GM23248 (cell line): ENCODE measurements around the gene CTCF. TPM values are rescaled to one million over a fixed set of nuclear protein-coding genes. Genes with fewer than 3 reads are reported as not detected.

Experiments
- DNase-seq: peaks from one replicate; pipeline ENCODE4 v3.0.0-alpha.2; 2015
- H2AFZ ChIP-seq: fragments of 200-600 bp; sonication (generic); 2 replicates; pipeline ENCODE4 v1.6.1; 2016; ENCODE audit warnings: antibody characterized with exemption
- H3F3A ChIP-seq: fragments of 200-600 bp; sonication (generic); 2 replicates; pipeline ENCODE4 v1.6.1; 2016; ENCODE audit warnings: mild to moderate bottlenecking, antibody characterized with exemption, mixed run types; ENCODE audit not compliant: insufficient read depth
- H3K27ac ChIP-seq: fragments of 200-600 bp; sonication (generic); 2 replicates; pipeline ENCODE4 v1.5.1; 2016; ENCODE audit warnings: mild to moderate bottlenecking
- H3K27me3 ChIP-seq: fragments of 200-600 bp; sonication (generic); replicated peaks from 2 replicates; pipeline ENCODE4 v1.6.1; 2016; ENCODE audit warnings: mild to moderate bottlenecking; ENCODE audit not compliant: insufficient read depth
- H3K36me3 ChIP-seq: fragments of 200-600 bp; sonication (generic); 2 replicates; pipeline ENCODE4 v1.6.1; 2016; ENCODE audit warnings: low read depth, mild to moderate bottlenecking
- H3K4me1 ChIP-seq: fragments of 200-600 bp; sonication (generic); 2 replicates; pipeline ENCODE4 v1.6.1; 2016; ENCODE audit warnings: mild to moderate bottlenecking; ENCODE audit not compliant: insufficient read depth
- H3K4me2 ChIP-seq: fragments of 200-600 bp; sonication (generic); one replicate; pipeline ENCODE4 v1.6.1; 2016; ENCODE audit warnings: mild to moderate bottlenecking; ENCODE audit not compliant: unreplicated experiment
- H3K4me3 ChIP-seq: fragments of 200-600 bp; sonication (generic); 2 replicates; pipeline ENCODE4 v1.5.1; 2016; ENCODE audit warnings: mild to moderate bottlenecking
- H3K79me2 ChIP-seq: fragments of 200-600 bp; sonication (generic); 2 replicates; pipeline ENCODE4 v1.6.1; 2016; ENCODE audit warnings: mild to moderate bottlenecking; ENCODE audit not compliant: insufficient read depth
- H3K9ac ChIP-seq: fragments of 200-600 bp; sonication (generic); 2 replicates; pipeline ENCODE4 v1.6.1; 2016; ENCODE audit warnings: mild to moderate bottlenecking
- H3K9me2 ChIP-seq: fragments of 200-600 bp; sonication (generic); 2 replicates; pipeline ENCODE4 v1.6.1; 2016; ENCODE audit warnings: mixed run types, mild to moderate bottlenecking, moderate library complexity; ENCODE audit not compliant: insufficient read depth
- H3K9me3 ChIP-seq: fragments of 200-600 bp; sonication (generic); one replicate; pipeline ENCODE4 v1.6.1; 2017; ENCODE audit warnings: low read depth
- H4K20me1 ChIP-seq: fragments of 200-600 bp; sonication (generic); 2 replicates; pipeline ENCODE4 v1.6.0; 2016; ENCODE audit not compliant: insufficient read depth
- EZH2 ChIP-seq: fragments of 200-600 bp; sonication (generic); IDR thresholded peaks from 2 replicates; pipeline ENCODE4 v1.6.1; 2018; ENCODE audit warnings: antibody characterized with exemption, mild to moderate bottlenecking; ENCODE audit not compliant: insufficient read depth, poor library complexity, severe bottlenecking
- EZH2phosphoT487 ChIP-seq: fragments of 200-600 bp; sonication (generic); IDR thresholded peaks from 2 replicates; pipeline ENCODE4 v1.6.1; 2018; ENCODE audit warnings: antibody characterized with exemption, moderate library complexity, mild to moderate bottlenecking, low read depth; ENCODE audit not compliant: insufficient read depth
- WGBS, 2 experiments: methylation state at CpG; one replicate each; pipeline ENCODE4 v1.1.6; 2015 to 2017; ENCODE audit warnings: low lambda C conversion rate in 2 of 2, low coverage in 1 of 2; ENCODE audit errors: missing lambda C conversion rate in 2 of 2; 5-methylcytosine and 5-hydroxymethylcytosine counted together
- in situ Hi-C: fragments of 300-500 bp; cut with MboI; formaldehyde crosslinking; loops from 2 replicates; pipeline ENCODE4 v1.15.0; 2020
- polyA plus RNA-seq: library from polyadenylated mRNA; unstranded; fragments of >200 nt; fragmentation: Nextera tagmentation; extraction: Ambion mirVana; gene quantifications from 2 replicates; pipeline ENCODE4 v1.2.1, GENCODE V29; 2016
- total RNA-seq: library from RNA; depleted of rRNA; stranded (reverse); fragments of >200 nt; shearing (Covaris generic); gene quantifications from 2 replicates; pipeline ENCODE4 v1.2.3, GENCODE V29; 2014

The CTCF gene
- total and polyA plus RNA-seq, 2 experiments from 2014 or later: 19.6 to 21.9 TPM

GRCh38 chr16:67657017-67657608 is 94.8 kb downstream of the CTCF start:
- Histone ChIP-seq H3K9me2 (no peaks in the 10 kb centered on the region), H3K9me3 (no peaks in the 10 kb centered on the region), H3K36me3 (no peaks in the 10 kb centered on the region), H3K4me3 (no peak overlapping the region), H2AFZ (no peak overlapping the region), H3K79me2 (peaks cover 12% of the 10 kb centered on the region), H3K9ac (no peak overlapping the region), H3K27ac (no peak overlapping the region), H3K4me1 (no peaks in the 10 kb centered on the region), H3F3A (no peaks in the 10 kb centered on the region), H3K4me2 (no peak overlapping the region), H4K20me1 (no peaks in the 10 kb centered on the region), H3K27me3 (0 out of 2 replicates have a peak, but pooled peaks cover 4% of the 10 kb centered on the region)
- DNase-seq: no peak
- in situ Hi-C loops: no loop called here
- TF ChIP-seq EZH2phosphoT487 (no peak), EZH2 (no peak)
- 94 to 96% methylated on average over 14 to 16 of the region's 16 CpGs for WGBS, 2 experiments

- in situ Hi-C loops: no loop called here
- no peak for DNase-seq
- Histone ChIP-seq H3K79me2 (peaks cover 12% of the 10 kb centered on the region), H3K27ac (no peak overlapping the region), H3K9me3 (no peaks in the 10 kb centered on the region), H3K27me3 (no peaks in the 10 kb centered on the region), H2AFZ (no peak overlapping the region), H3F3A (no peaks in the 10 kb centered on the region), H3K4me2 (no peak overlapping the region), H4K20me1 (no peaks in the 10 kb centered on the region), H3K9ac (no peak overlapping the region), H3K9me2 (no peaks in the 10 kb centered on the region), H3K4me1 (no peaks in the 10 kb centered on the region), H3K4me3 (no peak overlapping the region), H3K36me3 (no peaks in the 10 kb centered on the region)
- WGBS, 2 experiments: 96 to 98% methylated on average over 16 to 18 of the region's 18 CpGs
- TF ChIP-seq EZH2: no peak
- TF ChIP-seq EZH2phosphoT487: no peak
Observed at GRCh38 chr16:67657751-67658518, 95.6 kb downstream of the CTCF start.

- Histone ChIP-seq H2AFZ (peak overlapping the region; percentile 97), H3K4me1 (no peaks in the 10 kb centered on the region), H3K79me2 (peaks cover 12% of the 10 kb centered on the region), H3F3A (no peaks in the 10 kb centered on the region), H3K9me3 (no peaks in the 10 kb centered on the region), H3K27me3 (no peaks in the 10 kb centered on the region), H3K9me2 (no peaks in the 10 kb centered on the region), H4K20me1 (no peaks in the 10 kb centered on the region), H3K36me3 (no peaks in the 10 kb centered on the region), H3K9ac (peak overlapping the region; percentile 91), H3K27ac (no peak overlapping the region), H3K4me2 (peak overlapping the region; percentile 81), H3K4me3 (peak overlapping the region; percentile 92)
- no peak for TF ChIP-seq EZH2phosphoT487
- TF ChIP-seq EZH2: no peak
- no peak for DNase-seq
- WGBS, 2 experiments: 29 to 35% methylated on average over 18 to 21 of the region's 21 CpGs
- in situ Hi-C loops: no loop called here
Observed at GRCh38 chr16:67658849-67659674, 96.7 kb downstream of the CTCF start.

- Histone ChIP-seq H3F3A (no peaks in the 10 kb centered on the region), H3K27ac (peak within 1 kb of the TSS; percentile 92)
- in situ Hi-C loops: no loop called here
Observed at GRCh38 chr16:67659675-67660563, 97.6 kb downstream of the CTCF start, which contains the start of gene ACD. Gene ACD, minus strand, starts transcription at chr16:67660260. Its CDS starts 40 bp downstream, at chr16:67660220.

More at GRCh38 chr16:67659675-67660563, 97.6 kb downstream of the CTCF start, which contains the start of gene ACD:
- peak within 1 kb of the TSS; percentile 92 for H3K4me3 ChIP-seq
- H3K79me2 ChIP-seq: peaks cover 14% of the 10 kb centered on the region
- H3K36me3 ChIP-seq: no peaks in the 10 kb centered on the region
- no peaks in the 10 kb centered on the region for H3K27me3 ChIP-seq
- 2% methylated on average over 73 to 82 of the region's 83 CpGs for WGBS, 2 experiments
- DNase-seq: peak; percentile 97
- H3K4me2 ChIP-seq: peak within 1 kb of the TSS; percentile 81
- no peaks in the 10 kb centered on the region for H4K20me1 ChIP-seq
- peak within 1 kb of the TSS; percentile 97 for H2AFZ ChIP-seq
- no peaks in the 10 kb centered on the region for H3K9me3 ChIP-seq
- H3K9ac ChIP-seq: peak within 1 kb of the TSS; percentile 91
- no peak for TF ChIP-seq EZH2phosphoT487
- H3K4me1 ChIP-seq: no peaks in the 10 kb centered on the region
- no peaks in the 10 kb centered on the region for H3K9me2 ChIP-seq
